ENCODE data around the gene TUBGCP6.

- no peak for TF ChIP-seq CTCF (IDR thresholded peaks at IDR 0.05)
- TF ChIP-seq POLR2AphosphoS5 (IDR thresholded peaks at IDR 0.05; ENCODE audit: insufficient read depth in 1 of 2, low read depth in 1 of 2): no peak
- TF ChIP-seq POLR2A (IDR thresholded peaks at IDR 0.05): no peak
These were observed 6.1 kb downstream of the TUBGCP6 start for GRCh38 chr22:50238755-50239154.
